HG02981 (cell line): ENCODE measurements around the gene RAB36.

Source experiments
- ATAC-seq: cut with Tn5 transposase; IDR thresholded peaks from one replicate; pipeline ENCODE4 v1.9.1; 2021; ENCODE audit warnings: mild to moderate bottlenecking, moderate library complexity; ENCODE audit not compliant: unreplicated experiment

The RAB36 gene

GRCh38 chr22:23137468-23137867, 7.8 kb upstream of the RAB36 start:
- ATAC-seq: no peak

GRCh38 chr22:23137905-23138561, 7.2 kb upstream of the RAB36 start:
- peak; percentile 44 for ATAC-seq

- no peak for ATAC-seq
Observed at GRCh38 chr22:23138584-23139435, 6.5 kb upstream of the RAB36 start.

- no peak for ATAC-seq
Observed at GRCh38 chr22:23140385-23140784, 4.9 kb upstream of the RAB36 start.

- ATAC-seq: no peak
Observed at GRCh38 chr22:23142546-23143105, 2.7 kb upstream of the RAB36 start.

- ATAC-seq: no peak
Observed at GRCh38 chr22:23143119-23143518, 2.2 kb upstream of the RAB36 start.

- ATAC-seq: no peak
Observed at GRCh38 chr22:23144432-23144831, 845 bp upstream of the RAB36 start.

GRCh38 chr22:23145878-23146470, 697 bp downstream of the RAB36 start:
- ATAC-seq: no peak

- no peak for ATAC-seq
Observed at GRCh38 chr22:23146478-23147205, 1.4 kb downstream of the RAB36 start.

- ATAC-seq: no peak
Observed at GRCh38 chr22:23147617-23148387, 2.5 kb downstream of the RAB36 start.

GRCh38 chr22:23149743-23150238, 4.5 kb downstream of the RAB36 start:
- ATAC-seq: no peak

- no peak for ATAC-seq
Observed at GRCh38 chr22:23150762-23151161, 5.5 kb downstream of the RAB36 start.

- ATAC-seq: no peak
Observed at GRCh38 chr22:23151827-23152226, 6.5 kb downstream of the RAB36 start.

GRCh38 chr22:23152238-23153114, 7.2 kb downstream of the RAB36 start:
- no peak for ATAC-seq

GRCh38 chr22:23153994-23154393, 8.7 kb downstream of the RAB36 start:
- ATAC-seq: no peak

GRCh38 chr22:23154461-23154860, 9.2 kb downstream of the RAB36 start:
- ATAC-seq: no peak

- no peak for ATAC-seq
Observed at GRCh38 chr22:23155143-23155542, 9.9 kb downstream of the RAB36 start.

GRCh38 chr22:23155831-23156230, 10.6 kb downstream of the RAB36 start:
- no peak for ATAC-seq

- no peak for ATAC-seq
Observed at GRCh38 chr22:23156286-23156685, 11.0 kb downstream of the RAB36 start.
